ENCODE measurements around the gene PPP2R1A. TPM values are rescaled to one million over a fixed set of nuclear protein-coding genes. Genes with fewer than 3 reads are reported as not detected.

Gene PPP2R1A
- total RNA-seq, 8 experiments from 2014 or later = 135 to 212 (median 176) TPM

DNA sequence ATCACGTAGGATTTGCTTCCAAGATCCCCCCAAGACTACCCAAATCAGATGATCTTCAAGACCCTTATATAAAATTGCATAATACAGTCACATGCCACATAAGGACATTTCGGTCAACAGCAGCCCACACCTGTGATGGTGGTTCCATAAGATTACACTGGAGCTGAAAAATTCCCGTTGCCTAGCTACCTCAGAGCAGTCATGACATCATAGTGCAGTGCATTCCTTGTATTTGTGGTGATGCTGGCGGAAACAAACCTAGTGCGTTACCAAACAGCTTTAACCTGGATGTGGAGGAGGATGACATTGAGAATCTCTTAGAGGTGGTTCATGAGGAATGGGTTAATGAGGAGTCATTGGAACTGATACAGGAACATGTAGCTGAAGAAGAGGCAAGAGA is 84.3 kb downstream of the PPP2R1A start:
- Histone ChIP-seq H3K4me1 (replicated peaks in 1 of 2) (peaks cover 5 to 7% of the 10 kb centered on the region in 2 donors), H3K27ac (no peak overlapping the region), H3K4me3 (no peak overlapping the region)
- ATAC-seq (replicated peaks in 6 of 8) = no peak
- in situ Hi-C loops (cut with MboI; ENCODE audit: low pct_unique_long_range_greater_than_20kb in 2 of 9, low sequenced_read_pairs in 9 of 9, unreplicated experiment in 9 of 9) = no loop called here
- WGBS, 10 experiments = 67 to 100% (median 83%) methylated on average over 1 to 5 of the region's 5 CpGs; no CpG with 5 or more reads in 3 of the 10 experiments

DNA sequence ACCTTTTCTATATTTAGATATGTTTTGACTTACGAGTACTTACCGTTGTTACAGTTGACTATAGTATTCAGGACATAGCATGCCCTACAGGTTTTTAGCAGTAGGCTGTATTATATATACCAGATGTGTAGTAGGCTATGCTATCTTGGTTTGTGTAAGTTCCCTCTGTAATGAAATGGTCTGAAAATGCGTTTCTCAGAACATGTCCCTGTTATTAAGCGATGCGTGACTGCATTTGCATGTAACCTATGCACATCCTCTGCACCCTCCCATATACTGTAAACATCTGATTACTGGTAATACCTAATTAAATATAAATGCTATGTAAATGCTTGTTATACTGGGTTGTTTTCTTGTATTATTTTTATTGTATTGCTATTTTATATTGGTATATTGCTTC is 86.1 kb downstream of the PPP2R1A start:
- Histone ChIP-seq H3K27ac (no peak overlapping the region), H3K4me3 (no peak overlapping the region), H3K4me1 (replicated peaks in 1 of 2) (peaks cover 2 to 3% of the 10 kb centered on the region in 2 donors)
- WGBS, 10 experiments = 78 to 100% (median 89%) methylated on average over 1 to 5 of the region's 5 CpGs; no CpG with 5 or more reads in 3 of the 10 experiments
- in situ Hi-C loops (cut with MboI; ENCODE audit: low pct_unique_long_range_greater_than_20kb in 2 of 9, low sequenced_read_pairs in 9 of 9, unreplicated experiment in 9 of 9) = no loop called here
- peak in 3 of 8 experiments; percentile 29 to 69 (median 69) for ATAC-seq (replicated peaks in 6 of 8)

DNA sequence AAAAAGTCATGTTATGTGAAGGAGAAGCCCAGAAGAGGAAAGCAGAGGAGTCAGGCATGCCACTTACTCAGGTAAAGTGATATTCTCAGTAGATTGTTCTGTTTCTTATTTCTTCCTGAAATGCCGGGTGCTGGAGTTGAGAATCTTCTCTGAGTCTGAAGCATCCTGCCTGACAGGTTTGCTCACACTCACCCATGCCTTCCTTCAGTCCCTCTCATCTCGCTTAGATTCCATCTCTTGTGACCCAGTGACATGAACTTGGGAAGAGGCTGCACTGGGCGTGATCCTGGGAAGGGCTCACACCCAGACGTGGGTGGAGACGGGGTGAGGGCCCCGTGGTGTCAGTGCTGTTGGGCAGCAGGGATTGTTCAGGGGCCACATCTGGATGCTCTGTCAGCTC is 87.6 kb downstream of the PPP2R1A start:
- Histone ChIP-seq H3K4me3 (no peak overlapping the region), H3K4me1 (replicated peaks in 1 of 2) (no peaks in the 10 kb centered on the region), H3K27ac (no peak overlapping the region)
- ATAC-seq (replicated peaks in 6 of 8) = no peak
- 80 to 100% (median 98%) methylated on average over 1 to 4 of the region's 6 CpGs; no CpG with 5 or more reads in 4 of the 10 experiments for WGBS, 10 experiments
- in situ Hi-C loops (cut with MboI; ENCODE audit: low pct_unique_long_range_greater_than_20kb in 2 of 9, low sequenced_read_pairs in 9 of 9, unreplicated experiment in 9 of 9) = no loop called here

Other genes starting within 250 kb of the PPP2R1A start
- 10 to 100 TPM in 3 of 8 experiments, 1 to 10 TPM in 5; 2.8 to 18.3 (median 7.2) TPM for gene ZNF350, start 203.2 kb upstream of the PPP2R1A start, total RNA-seq
- 10 to 100 TPM in 3 of 8 experiments, 1 to 10 TPM in 5; 5.3 to 13.5 (median 8.0) TPM for gene ZNF615, start 181.8 kb upstream of the PPP2R1A start, total RNA-seq
- gene ZNF614, start 161.7 kb upstream of the PPP2R1A start, total RNA-seq = 10 to 100 TPM in 7 of 8 experiments, 1 to 10 TPM in 1; 10.0 to 12.8 (median 12.0) TPM
- gene ZNF432, start 141.2 kb upstream of the PPP2R1A start, total RNA-seq = 10 to 100 TPM; 10.1 to 23.8 (median 15.6) TPM
- gene ZNF841, start 94.3 kb upstream of the PPP2R1A start, total RNA-seq = 10 to 100 TPM; 10.8 to 28.3 (median 23.0) TPM
- gene ZNF616, start 50.1 kb upstream of the PPP2R1A start, total RNA-seq = 10 to 100 TPM in 6 of 8 experiments, 1 to 10 TPM in 2; 5.9 to 17.9 (median 14.8) TPM
- 10 to 100 TPM in 4 of 8 experiments, 1 to 10 TPM in 4; 3.4 to 17.7 (median 9.4) TPM for gene ZNF836, start 18.4 kb upstream of the PPP2R1A start, total RNA-seq
- 10 to 100 TPM; 13.5 to 30.4 (median 17.6) TPM for gene ZNF766, start 79.5 kb downstream of the PPP2R1A start, total RNA-seq
- 10 to 100 TPM in 4 of 8 experiments, 1 to 10 TPM in 4; 6.7 to 17.7 (median 10.0) TPM for gene ZNF480, start 107.1 kb downstream of the PPP2R1A start, total RNA-seq
- 10 to 100 TPM in 5 of 8 experiments, 1 to 10 TPM in 3; 1.7 to 17.3 (median 13.3) TPM for gene ZNF610, start 146.2 kb downstream of the PPP2R1A start, total RNA-seq
- gene ZNF880, start 179.9 kb downstream of the PPP2R1A start, total RNA-seq = 10 to 100 TPM in 7 of 8 experiments, 1 to 10 TPM in 1; 8.2 to 40.1 (median 22.4) TPM
- gene ZNF528, start 207.8 kb downstream of the PPP2R1A start, total RNA-seq = 10 to 100 TPM in 7 of 8 experiments, 1 to 10 TPM in 1; 6.8 to 61.4 (median 35.1) TPM
- under 1 TPM in 6 of 8 experiments, not detected in 2; 0.05 to 0.78 (median 0.22) TPM for gene ZNF534, start 239.1 kb downstream of the PPP2R1A start, total RNA-seq